Retinal pigment epithelial cell (primary cell): ENCODE data around the gene PSENEN.

Experiments
- DNase-seq: peaks from one replicate; pipeline ENCODE4 v3.0.0-alpha.2; 2010; ENCODE audit warnings: low read depth
- H3K4me3 ChIP-seq: 2 replicates; pipeline ENCODE4 v1.5.1; 2011; ENCODE audit warnings: mild to moderate bottlenecking, low read length, control low read depth, moderate library complexity
- TF ChIP-seq, protein P1 (sequence below): conservative IDR thresholded peaks from 2 replicates; pipeline ENCODE4 v1.5.1; 2011; ENCODE audit warnings: low read depth, low read length, control low read depth, inconsistent platforms

PSENEN gene

DNA sequence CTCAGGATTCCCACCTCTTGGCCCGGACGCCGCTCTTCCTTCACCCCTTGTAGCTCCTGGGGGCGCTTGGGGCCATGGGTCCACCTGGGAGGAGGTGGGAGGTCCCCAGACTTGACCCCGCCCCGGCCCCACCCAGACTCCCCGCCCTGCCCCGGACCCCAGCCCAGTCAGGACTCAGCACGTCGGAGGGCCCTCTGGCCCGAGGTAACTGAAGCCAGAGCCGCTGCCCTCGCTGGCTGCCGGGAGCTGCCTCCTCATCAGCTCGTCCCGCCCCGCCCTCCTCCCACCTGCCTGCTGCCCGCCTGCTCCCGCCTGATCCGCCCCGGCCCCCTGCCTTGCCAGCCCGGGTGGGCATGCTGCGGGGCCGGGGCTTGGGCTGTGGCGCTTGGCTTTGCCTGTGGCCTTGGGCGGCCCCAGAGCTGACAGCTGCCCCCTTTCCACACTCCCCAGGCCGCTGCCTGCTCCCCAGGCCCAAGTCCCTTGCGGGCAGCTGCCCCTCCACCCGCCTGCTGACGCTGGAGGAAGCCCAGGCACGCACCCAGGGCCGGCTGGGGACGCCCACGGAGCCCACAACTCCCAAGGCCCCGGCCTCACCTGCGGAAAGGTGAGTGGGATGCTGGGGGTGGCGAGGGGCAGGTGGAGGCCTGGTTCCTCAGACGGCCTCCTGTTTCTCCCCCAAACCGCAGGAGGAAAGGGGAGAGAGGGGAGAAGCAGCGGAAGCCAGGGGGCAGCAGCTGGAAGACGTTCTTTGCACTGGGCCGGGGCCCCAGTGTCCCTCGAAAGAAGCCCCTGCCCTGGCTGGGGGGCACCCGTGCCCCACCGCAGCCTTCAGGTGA, 39.3 kb downstream of the PSENEN start:
- no peak for DNase-seq
- no peak overlapping the region for H3K4me3 ChIP-seq
- TF ChIP-seq, protein P1, sequence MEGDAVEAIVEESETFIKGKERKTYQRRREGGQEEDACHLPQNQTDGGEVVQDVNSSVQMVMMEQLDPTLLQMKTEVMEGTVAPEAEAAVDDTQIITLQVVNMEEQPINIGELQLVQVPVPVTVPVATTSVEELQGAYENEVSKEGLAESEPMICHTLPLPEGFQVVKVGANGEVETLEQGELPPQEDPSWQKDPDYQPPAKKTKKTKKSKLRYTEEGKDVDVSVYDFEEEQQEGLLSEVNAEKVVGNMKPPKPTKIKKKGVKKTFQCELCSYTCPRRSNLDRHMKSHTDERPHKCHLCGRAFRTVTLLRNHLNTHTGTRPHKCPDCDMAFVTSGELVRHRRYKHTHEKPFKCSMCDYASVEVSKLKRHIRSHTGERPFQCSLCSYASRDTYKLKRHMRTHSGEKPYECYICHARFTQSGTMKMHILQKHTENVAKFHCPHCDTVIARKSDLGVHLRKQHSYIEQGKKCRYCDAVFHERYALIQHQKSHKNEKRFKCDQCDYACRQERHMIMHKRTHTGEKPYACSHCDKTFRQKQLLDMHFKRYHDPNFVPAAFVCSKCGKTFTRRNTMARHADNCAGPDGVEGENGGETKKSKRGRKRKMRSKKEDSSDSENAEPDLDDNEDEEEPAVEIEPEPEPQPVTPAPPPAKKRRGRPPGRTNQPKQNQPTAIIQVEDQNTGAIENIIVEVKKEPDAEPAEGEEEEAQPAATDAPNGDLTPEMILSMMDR, result no peak

DNA sequence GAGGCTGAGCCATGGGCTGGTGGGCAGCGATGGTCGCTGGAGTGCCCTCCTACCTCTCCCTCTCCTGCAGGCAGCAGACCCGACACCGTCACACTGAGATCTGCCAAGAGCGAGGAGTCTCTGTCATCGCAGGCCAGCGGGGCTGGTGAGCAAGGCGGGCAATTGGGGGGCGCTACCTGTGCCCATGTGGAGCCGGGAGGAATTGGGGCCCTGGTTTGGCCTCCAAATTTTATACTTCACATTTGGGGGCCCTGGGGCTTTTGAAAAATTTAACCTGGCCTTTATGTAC, 39.8 kb downstream of the PSENEN start:
- DNase-seq, result no peak
- TF ChIP-seq, protein P1, result no peak
- H3K4me3 ChIP-seq, result no peak overlapping the region

DNA sequence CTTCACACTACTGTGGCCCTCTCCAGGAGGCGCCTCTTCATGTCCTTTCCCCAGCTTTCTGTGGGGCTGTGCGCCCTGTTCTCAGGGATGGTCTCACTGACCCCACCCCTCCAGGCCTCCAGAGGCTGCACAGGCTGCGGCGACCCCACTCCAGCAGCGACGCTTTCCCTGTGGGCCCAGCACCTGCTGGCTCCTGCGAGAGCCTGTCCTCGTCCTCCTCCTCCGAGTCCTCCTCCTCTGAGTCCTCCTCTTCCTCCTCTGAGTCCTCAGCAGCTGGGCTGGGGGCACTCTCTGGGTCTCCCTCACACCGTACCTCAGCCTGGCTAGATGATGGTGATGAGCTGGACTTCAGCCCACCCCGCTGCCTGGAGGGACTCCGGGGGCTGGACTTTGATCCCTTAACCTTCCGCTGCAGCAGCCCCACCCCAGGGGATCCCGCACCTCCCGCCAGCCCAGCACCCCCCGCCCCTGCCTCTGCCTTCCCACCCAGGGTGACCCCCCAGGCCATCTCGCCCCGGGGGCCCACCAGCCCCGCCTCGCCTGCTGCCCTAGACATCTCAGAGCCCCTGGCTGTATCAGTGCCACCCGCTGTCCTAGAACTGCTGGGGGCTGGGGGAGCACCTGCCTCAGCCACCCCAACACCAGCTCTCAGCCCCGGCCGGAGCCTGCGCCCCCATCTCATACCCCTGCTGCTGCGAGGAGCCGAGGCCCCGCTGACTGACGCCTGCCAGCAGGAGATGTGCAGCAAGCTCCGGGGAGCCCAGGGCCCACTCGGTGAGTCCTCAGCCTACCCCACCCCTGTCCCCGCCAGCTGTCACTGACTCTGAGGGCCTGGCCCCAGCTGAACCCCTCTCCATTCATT, 41.1 kb downstream of the PSENEN start:
- H3K4me3 ChIP-seq, result no peak overlapping the region
- no peak for DNase-seq
- TF ChIP-seq, protein P1, result no peak

DNA sequence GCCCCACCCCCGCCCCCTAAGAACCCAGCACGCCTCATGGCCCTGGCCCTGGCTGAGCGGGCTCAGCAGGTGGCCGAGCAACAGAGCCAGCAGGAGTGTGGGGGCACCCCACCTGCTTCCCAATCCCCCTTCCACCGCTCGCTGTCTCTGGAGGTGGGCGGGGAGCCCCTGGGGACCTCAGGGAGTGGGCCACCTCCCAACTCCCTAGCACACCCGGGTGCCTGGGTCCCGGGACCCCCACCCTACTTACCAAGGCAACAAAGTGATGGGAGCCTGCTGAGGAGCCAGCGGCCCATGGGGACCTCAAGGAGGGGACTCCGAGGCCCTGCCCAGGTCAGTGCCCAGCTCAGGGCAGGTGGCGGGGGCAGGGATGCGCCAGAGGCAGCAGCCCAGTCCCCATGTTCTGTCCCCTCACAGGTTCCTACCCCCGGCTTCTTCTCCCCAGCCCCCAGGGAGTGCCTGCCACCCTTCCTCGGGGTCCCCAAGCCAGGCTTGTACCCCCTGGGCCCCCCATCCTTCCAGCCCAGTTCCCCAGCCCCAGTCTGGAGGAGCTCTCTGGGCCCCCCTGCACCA, 41.9 kb downstream of the PSENEN start:
- DNase-seq, result no peak
- no peak overlapping the region for H3K4me3 ChIP-seq
- TF ChIP-seq, protein P1, result no peak

DNA sequence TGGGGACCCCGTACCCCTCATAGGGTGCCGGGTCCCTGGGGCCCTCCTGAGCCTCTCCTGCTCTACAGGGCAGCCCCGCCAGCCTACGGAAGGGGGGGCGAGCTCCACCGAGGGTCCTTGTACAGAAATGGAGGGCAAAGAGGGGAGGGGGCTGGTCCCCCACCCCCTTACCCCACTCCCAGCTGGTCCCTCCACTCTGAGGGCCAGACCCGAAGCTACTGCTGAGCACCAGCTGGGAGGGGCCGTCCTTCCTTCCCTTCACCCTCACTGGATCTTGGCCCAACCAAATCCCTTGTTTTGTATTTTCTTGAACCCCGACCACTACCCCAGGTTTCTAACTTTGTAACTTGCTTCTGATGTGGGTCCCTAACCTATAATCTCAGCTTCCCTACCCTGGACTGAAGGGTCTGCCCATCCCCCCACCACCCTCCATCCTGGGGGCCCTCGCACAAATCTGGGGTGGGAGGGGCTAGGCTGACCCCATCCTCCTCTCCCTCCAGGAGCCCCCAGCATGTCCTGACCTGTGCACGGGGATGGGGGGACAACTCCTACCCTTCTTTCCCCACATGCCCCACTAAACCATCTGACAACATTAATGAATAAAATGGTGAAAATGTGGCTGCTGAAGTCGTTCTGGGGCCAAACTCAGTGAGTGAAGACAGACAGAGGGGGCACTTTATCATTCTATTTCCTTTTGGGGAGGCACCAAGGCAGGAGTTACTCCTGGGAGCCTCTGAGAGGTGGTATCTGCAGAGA, 42.9 kb downstream of the PSENEN start:
- TF ChIP-seq, protein P1, result no peak
- H3K4me3 ChIP-seq, result no peak overlapping the region
- DNase-seq, result no peak

DNA sequence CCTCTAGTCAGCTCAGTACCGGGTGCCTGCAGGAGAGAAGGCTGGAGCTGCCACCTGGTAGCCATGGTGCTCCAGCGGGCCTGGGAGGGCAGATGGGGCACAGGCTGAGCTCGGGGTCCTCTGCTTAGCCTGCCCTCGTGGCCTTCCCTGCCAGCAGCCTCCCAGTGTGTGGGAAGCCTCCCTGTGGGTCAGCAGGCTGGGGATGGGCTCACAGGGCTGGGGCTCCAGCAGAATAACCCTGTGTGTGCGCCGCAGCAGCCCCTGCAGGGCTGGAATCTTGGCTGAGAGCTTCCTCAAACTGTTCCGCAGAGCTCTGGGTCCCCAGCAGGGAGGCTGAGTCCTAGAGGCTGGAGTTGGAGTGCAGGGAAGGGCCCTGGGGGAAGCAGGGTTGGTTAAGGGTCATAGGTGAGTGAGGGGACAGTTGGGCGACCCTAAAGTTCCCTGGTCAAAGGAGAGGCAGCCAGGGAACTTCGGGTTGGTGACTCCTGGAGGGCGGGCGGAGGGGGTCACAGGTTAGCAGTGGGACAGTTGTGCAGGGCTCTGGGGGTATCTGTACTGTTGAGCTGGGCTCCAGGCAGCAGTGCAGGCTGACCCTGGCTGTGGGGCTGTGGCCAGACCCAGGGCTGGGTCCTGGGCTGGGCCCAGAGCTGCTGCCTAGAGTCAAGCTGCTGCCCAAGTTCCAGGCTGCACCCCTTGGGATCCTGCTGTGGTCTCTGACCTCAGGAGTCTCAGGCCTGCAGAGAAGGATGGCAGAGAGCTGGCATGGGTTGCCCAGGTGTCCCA, 43.9 kb downstream of the PSENEN start:
- no peak overlapping the region for H3K4me3 ChIP-seq
- TF ChIP-seq, protein P1, result no peak
- no peak for DNase-seq
